Stimulated activated CD8-positive, alpha-beta memory T cell treated with anti-CD3 and anti-CD28 coated beads, Interleukin-7, amount 100 ng/mL, for 4 hours (primary cell): Measurements from ENCODE around the gene NAV2.
A peak's percentile ranks its signal among the peaks of the same experiment; 100 is the strongest.

Experiments used
- DNase-seq, 2 donors: peaks; one replicate each; pipeline ENCODE4 v3.0.0-alpha.2; 2020; ENCODE audit warnings: low read depth in 2 of 2

NAV2 gene

GRCh38 chr11:19712281-19713195 lies at the start of gene NAV2:
NAV2 (plus strand) TSS chr11:19712837; CDS start chr11:19713696, 859 bp downstream.
- DNase-seq = peak; percentile 36 to 71

GRCh38 chr11:19663206-19663605 lies 49.4 kb upstream of the NAV2 start:
- no peak for DNase-seq

GRCh38 chr11:19664886-19665548 lies 47.6 kb upstream of the NAV2 start:
- no peak for DNase-seq

- no peak for DNase-seq
These were observed 45.7 kb upstream of the NAV2 start for GRCh38 chr11:19666951-19667350.

- no peak for DNase-seq
These were observed 43.1 kb upstream of the NAV2 start for GRCh38 chr11:19669511-19669910.

- no peak for DNase-seq
These were observed 42.4 kb upstream of the NAV2 start for GRCh38 chr11:19670030-19670791.

- no peak for DNase-seq
These were observed 39.9 kb upstream of the NAV2 start for GRCh38 chr11:19672586-19673206.

GRCh38 chr11:19673924-19674729 lies 38.5 kb upstream of the NAV2 start:
- no peak for DNase-seq

- no peak for DNase-seq
These were observed 37.8 kb upstream of the NAV2 start for GRCh38 chr11:19674836-19675235.

- DNase-seq = no peak
These were observed 37.2 kb upstream of the NAV2 start for GRCh38 chr11:19675397-19675796.

- no peak for DNase-seq
These were observed 35.9 kb upstream of the NAV2 start for GRCh38 chr11:19676475-19677380.

- DNase-seq = no peak
These were observed 35.1 kb upstream of the NAV2 start for GRCh38 chr11:19677381-19678080.

GRCh38 chr11:19679952-19680828 lies 32.4 kb upstream of the NAV2 start:
- DNase-seq = no peak

GRCh38 chr11:19680829-19681368 lies 31.7 kb upstream of the NAV2 start:
- no peak for DNase-seq

GRCh38 chr11:19683141-19683805 lies 29.4 kb upstream of the NAV2 start:
- no peak for DNase-seq

GRCh38 chr11:19683862-19684491 lies 28.7 kb upstream of the NAV2 start:
- DNase-seq = no peak

- no peak for DNase-seq
These were observed 26.4 kb upstream of the NAV2 start for GRCh38 chr11:19686234-19686633.
